ENCODE data around the gene CAMK1D.
A peak's percentile ranks its signal among the peaks of the same experiment; 100 is the strongest.
"Not testable (repeated sequence)": the region's sequence is repeated elsewhere in the genome, so short reads cannot be mapped to it uniquely, and the experiment has no call there.

The CAMK1D gene

GRCh38 chr10:12476656-12477055, 127.3 kb downstream of the CAMK1D start:
- DNase-seq, result no peak

GRCh38 chr10:12479437-12479844, 130.1 kb downstream of the CAMK1D start:
- DNase-seq, result no peak

- no peak for DNase-seq
Measured at GRCh38 chr10:12479924-12480323, 130.6 kb downstream of the CAMK1D start.

- no peak for DNase-seq
Measured at GRCh38 chr10:12480440-12480839, 131.1 kb downstream of the CAMK1D start.

- no peak for DNase-seq
Measured at GRCh38 chr10:12481924-12482323, 132.6 kb downstream of the CAMK1D start.

- no peak for DNase-seq
Measured at GRCh38 chr10:12482587-12482986, 133.2 kb downstream of the CAMK1D start.

- peak; percentile 26 for DNase-seq
Measured at GRCh38 chr10:12484002-12484918, 134.9 kb downstream of the CAMK1D start.

GRCh38 chr10:12484941-12485805, 135.8 kb downstream of the CAMK1D start:
- no peak for DNase-seq

- no peak for DNase-seq
Measured at GRCh38 chr10:12487366-12487765, 138.0 kb downstream of the CAMK1D start.

- no peak for DNase-seq
Measured at GRCh38 chr10:12488626-12489025, 139.3 kb downstream of the CAMK1D start.

GRCh38 chr10:12489357-12489756, 140.0 kb downstream of the CAMK1D start:
- no peak for DNase-seq

GRCh38 chr10:12489806-12490205, 140.5 kb downstream of the CAMK1D start:
- no peak for DNase-seq

- DNase-seq, result no peak
Measured at GRCh38 chr10:12490963-12491362, 141.6 kb downstream of the CAMK1D start.

GRCh38 chr10:12491491-12491890, 142.1 kb downstream of the CAMK1D start:
- DNase-seq, result no peak

GRCh38 chr10:12492016-12492415, 142.7 kb downstream of the CAMK1D start:
- no peak for DNase-seq

- not testable (repeated sequence) for DNase-seq
Measured at GRCh38 chr10:12497046-12497445, 147.7 kb downstream of the CAMK1D start.

- no peak for DNase-seq
Measured at GRCh38 chr10:12499076-12499986, 150.0 kb downstream of the CAMK1D start.

- peak; percentile 41 for DNase-seq
Measured at GRCh38 chr10:12500381-12501303, 151.3 kb downstream of the CAMK1D start.

- no peak for DNase-seq
Measured at GRCh38 chr10:12501324-12501723, 152.0 kb downstream of the CAMK1D start.

GRCh38 chr10:12501841-12502525, 152.6 kb downstream of the CAMK1D start:
- no peak for DNase-seq

All from COR-L47 (cell line).